Measurements from ENCODE around the gene OOEP.

OOEP gene

GRCh38 chr6:73389854-73390253, 20.2 kb upstream of the OOEP start:
- TF ChIP-seq CTCF (IDR thresholded peaks at IDR 0.05; ENCODE audit: insufficient read depth, low read length, poor library complexity, severe bottlenecking) (no peak), EZH2phosphoT487 (conservative IDR thresholded peaks at IDR 0.05; ENCODE audit: low read length) (no peak)
- Histone ChIP-seq H2AFZ (ENCODE audit: low read depth, low read length, severe bottlenecking) (no peak overlapping the region), H3K27me3 (ENCODE audit: low read length) (no peaks in the 10 kb centered on the region), H3K79me2 (ENCODE audit: insufficient read depth, low read length) (no peaks in the 10 kb centered on the region), H3K4me2 (ENCODE audit: low read depth, low read length, poor library complexity, severe bottlenecking) (no peak overlapping the region), H3K9me3 (ENCODE audit: insufficient read depth, low read length) (no peaks in the 10 kb centered on the region), H3K4me3 (ENCODE audit: insufficient read depth, low read length, poor library complexity, severe bottlenecking) (no peak overlapping the region), H3K27ac (ENCODE audit: low read depth, low read length) (no peak overlapping the region), H3K9me2 (replicated peaks; ENCODE audit: insufficient read depth, low read length) (no peaks in the 10 kb centered on the region), H3K9ac (ENCODE audit: low read length) (no peak overlapping the region), H3F3A (ENCODE audit: insufficient read depth) (no peaks in the 10 kb centered on the region), H4K20me1 (ENCODE audit: low read depth, low read length) (no peaks in the 10 kb centered on the region), H3K36me3 (ENCODE audit: low read length) (no peaks in the 10 kb centered on the region)

- Histone ChIP-seq H3F3A (ENCODE audit: insufficient read depth) (no peaks in the 10 kb centered on the region), H3K27me3 (ENCODE audit: low read length) (no peaks in the 10 kb centered on the region), H4K20me1 (ENCODE audit: low read depth, low read length) (no peaks in the 10 kb centered on the region), H3K9ac (ENCODE audit: low read length) (no peak overlapping the region), H3K9me3 (ENCODE audit: insufficient read depth, low read length) (no peaks in the 10 kb centered on the region), H3K27ac (ENCODE audit: low read depth, low read length) (no peak overlapping the region), H3K4me3 (ENCODE audit: insufficient read depth, low read length, poor library complexity, severe bottlenecking) (no peak overlapping the region), H2AFZ (ENCODE audit: low read depth, low read length, severe bottlenecking) (no peak overlapping the region), H3K36me3 (ENCODE audit: low read length) (no peaks in the 10 kb centered on the region), H3K4me2 (ENCODE audit: low read depth, low read length, poor library complexity, severe bottlenecking) (no peak overlapping the region), H3K79me2 (ENCODE audit: insufficient read depth, low read length) (no peaks in the 10 kb centered on the region), H3K9me2 (replicated peaks; ENCODE audit: insufficient read depth, low read length) (no peaks in the 10 kb centered on the region)
- TF ChIP-seq CTCF (IDR thresholded peaks at IDR 0.05; ENCODE audit: insufficient read depth, low read length, poor library complexity, severe bottlenecking) (no peak), EZH2phosphoT487 (conservative IDR thresholded peaks at IDR 0.05; ENCODE audit: low read length) (no peak)
Measured at GRCh38 chr6:73388800-73389512, 19.3 kb upstream of the OOEP start.

GRCh38 chr6:73388433-73388799, 18.7 kb upstream of the OOEP start:
- Histone ChIP-seq H3K9me2 (replicated peaks; ENCODE audit: insufficient read depth, low read length) (no peaks in the 10 kb centered on the region), H2AFZ (ENCODE audit: low read depth, low read length, severe bottlenecking) (no peak overlapping the region), H3K27me3 (ENCODE audit: low read length) (no peaks in the 10 kb centered on the region), H3F3A (ENCODE audit: insufficient read depth) (no peaks in the 10 kb centered on the region), H3K36me3 (ENCODE audit: low read length) (no peaks in the 10 kb centered on the region), H3K79me2 (ENCODE audit: insufficient read depth, low read length) (no peaks in the 10 kb centered on the region), H3K9me3 (ENCODE audit: insufficient read depth, low read length) (no peaks in the 10 kb centered on the region), H3K4me2 (ENCODE audit: low read depth, low read length, poor library complexity, severe bottlenecking) (no peak overlapping the region), H3K27ac (ENCODE audit: low read depth, low read length) (no peak overlapping the region), H3K9ac (ENCODE audit: low read length) (no peak overlapping the region), H4K20me1 (ENCODE audit: low read depth, low read length) (no peaks in the 10 kb centered on the region), H3K4me3 (ENCODE audit: insufficient read depth, low read length, poor library complexity, severe bottlenecking) (no peak overlapping the region)
- TF ChIP-seq EZH2phosphoT487 (conservative IDR thresholded peaks at IDR 0.05; ENCODE audit: low read length) (no peak), CTCF (IDR thresholded peaks at IDR 0.05; ENCODE audit: insufficient read depth, low read length, poor library complexity, severe bottlenecking) (no peak)
